Midbrain (tissue), 1 donor: ENCODE measurements around the gene SAFB.
"Not testable (repeated sequence)": the region's sequence is repeated elsewhere in the genome, so short reads cannot be mapped to it uniquely, and the experiment has no call there.

Experiments used
- DNase-seq: peaks from one replicate; lab custom pipeline; 2025; lab: John Stamatoyannopoulos, UW

The SAFB gene

DNA sequence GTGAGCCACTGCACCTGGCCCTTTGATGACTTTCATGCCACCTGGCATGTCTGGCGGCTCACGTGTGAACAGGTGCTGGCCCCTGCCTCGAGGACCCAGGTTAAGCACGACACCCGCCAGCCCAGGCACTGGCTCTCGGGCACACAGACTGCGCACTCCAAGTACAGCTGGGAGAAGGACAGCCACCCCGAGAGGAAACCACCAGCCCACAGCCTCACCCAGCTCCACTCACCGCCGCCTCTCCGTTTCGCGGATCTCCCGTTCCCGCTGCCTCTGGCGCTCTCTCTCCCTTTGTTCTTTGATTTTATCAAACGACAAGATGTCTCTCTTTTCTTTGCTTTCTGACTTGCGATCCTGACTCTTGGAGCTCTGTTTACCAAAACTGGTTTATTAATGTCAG, 27.8 kb upstream of the SAFB start:
- no peak for DNase-seq

- DNase-seq, result no peak
These were observed 27.1 kb upstream of the SAFB start for GRCh38 chr19:5595745-5596144.

DNA sequence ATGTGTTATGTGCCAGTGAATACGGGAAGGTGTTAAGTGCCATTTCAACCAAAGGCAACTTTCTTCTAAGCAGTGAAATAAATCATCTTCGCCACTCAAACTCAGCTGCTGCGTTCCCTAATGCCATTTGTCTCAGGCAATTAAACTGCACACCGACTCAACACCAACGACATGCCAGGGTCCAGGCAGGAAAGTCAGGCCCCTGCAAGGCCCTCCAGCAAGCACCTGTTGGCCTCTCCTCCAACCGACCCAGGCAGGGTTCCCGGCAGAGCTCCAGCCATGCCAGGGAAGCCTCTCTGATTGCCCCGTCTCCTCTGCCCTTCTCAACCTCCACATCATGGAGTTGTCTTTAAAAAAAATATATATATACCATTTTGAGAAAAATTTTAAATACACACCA, 22.1 kb upstream of the SAFB start:
- no peak for DNase-seq

GRCh38 chr19:5603626-5604025, 19.3 kb upstream of the SAFB start:
- DNase-seq, result no peak

- DNase-seq, result no peak
These were observed 17.5 kb upstream of the SAFB start for GRCh38 chr19:5605362-5605761.

- DNase-seq, result no peak
These were observed 15.3 kb upstream of the SAFB start for GRCh38 chr19:5607318-5608275.

DNA sequence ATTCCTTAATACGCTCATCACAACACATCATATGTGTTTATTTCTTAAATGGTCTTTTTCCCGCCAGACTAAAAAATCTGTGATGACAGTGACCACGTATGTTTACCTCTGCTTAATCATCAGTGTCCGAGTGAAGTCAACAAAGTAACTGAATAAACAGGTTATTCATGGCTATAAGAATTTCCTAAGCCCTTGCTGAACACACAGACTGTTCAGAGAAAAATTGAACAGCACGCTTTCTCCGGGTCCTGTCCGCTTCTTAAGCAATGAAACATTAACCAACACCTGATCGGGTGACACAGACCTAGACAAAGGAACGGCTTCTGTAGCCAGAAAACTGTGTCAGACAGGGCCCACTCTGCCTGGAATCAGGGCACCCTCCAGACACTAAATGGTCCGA, 14.6 kb upstream of the SAFB start:
- DNase-seq, result no peak

GRCh38 chr19:5608766-5609165, 14.1 kb upstream of the SAFB start:
- not testable (repeated sequence) for DNase-seq

- no peak for DNase-seq
These were observed 12.9 kb upstream of the SAFB start for GRCh38 chr19:5609881-5610448.

- DNase-seq, result no peak
These were observed 9.7 kb upstream of the SAFB start for GRCh38 chr19:5612891-5613865.

GRCh38 chr19:5615756-5616327, 7.0 kb upstream of the SAFB start:
- no peak for DNase-seq

DNA sequence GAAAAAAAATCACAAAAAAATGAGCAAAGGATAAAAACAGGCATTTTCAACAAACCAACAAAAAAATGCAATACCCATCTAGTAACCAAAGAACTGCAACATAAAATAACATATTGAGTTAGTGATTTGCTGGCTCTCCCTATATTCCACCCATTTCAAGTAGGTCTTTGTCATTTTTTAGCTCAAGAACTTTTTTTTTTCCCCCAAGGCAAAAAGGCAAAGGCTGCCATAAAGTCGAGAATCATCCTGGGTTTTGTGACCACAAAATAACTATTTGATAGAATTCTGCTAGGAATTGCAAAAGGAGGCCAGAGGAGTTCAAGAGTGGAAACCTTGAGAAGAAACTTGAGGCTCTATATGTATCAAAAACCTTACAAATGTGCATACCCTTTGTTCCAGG, 5.8 kb upstream of the SAFB start:
- no peak for DNase-seq

DNA sequence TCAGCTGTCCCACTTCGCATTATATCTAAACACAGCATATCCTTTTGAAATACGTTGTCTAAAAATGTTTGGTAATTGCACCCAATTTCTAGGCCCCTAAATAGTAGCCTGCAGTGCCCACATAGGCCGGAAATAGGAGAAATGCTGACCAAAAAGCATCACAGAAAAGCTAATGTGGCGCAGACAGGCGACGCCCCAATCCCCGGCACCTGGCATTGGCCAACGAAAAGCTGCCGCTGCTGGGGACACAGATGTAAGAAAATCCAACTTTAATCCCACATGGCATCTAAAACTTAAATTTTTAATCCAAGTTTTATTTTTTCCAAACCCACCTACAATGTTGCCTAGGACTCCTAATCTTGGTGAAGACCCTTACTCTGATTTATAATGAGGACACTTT, 4.3 kb upstream of the SAFB start:
- DNase-seq, result no peak

DNA sequence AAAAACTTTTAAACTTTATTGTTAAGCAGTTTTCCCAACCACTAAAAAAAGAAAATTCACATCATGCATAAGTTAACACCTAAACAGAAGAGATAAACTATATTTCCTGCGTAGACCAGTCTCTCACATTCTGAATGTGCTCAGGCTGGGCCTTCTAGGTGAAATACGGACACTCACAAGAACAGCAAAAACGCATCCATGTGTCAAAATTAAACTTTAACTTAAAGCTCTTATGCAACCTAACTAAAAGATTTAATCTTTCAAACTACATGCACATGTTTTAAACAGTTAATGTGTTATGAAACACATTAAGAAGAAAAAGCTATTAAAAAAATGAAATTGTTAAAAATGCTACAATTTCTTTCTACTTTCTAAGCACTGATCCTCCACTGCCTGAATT, 2.9 kb upstream of the SAFB start:
- DNase-seq, result no peak

- peak; percentile 54 for DNase-seq
These were observed 1.5 kb upstream of the SAFB start for GRCh38 chr19:5621311-5621944.

DNA sequence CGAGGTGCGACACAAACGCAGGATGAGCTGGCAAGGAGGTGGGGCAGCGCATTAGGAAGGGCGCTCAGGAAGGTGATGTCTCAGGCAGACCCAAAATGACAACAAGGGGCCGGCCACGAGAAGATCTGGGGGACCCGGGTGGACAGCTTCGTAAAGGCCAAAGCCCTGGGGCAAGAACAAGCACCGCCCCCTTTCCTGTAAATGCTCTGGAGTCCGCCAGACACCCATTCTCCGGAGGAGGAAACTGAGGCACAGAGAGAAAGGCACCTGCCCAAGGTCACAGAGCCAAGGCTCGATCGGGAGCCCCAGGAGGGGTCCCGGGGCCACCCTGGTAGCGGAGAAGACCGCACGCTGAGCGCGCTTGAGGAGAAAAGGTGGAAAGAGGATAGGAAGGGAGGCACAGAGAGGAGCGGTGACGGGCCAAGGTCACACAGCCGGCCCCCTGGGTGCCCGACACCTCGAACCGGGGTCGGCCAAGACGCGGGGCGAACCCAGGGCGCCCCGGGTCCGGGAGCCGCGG, 878 bp upstream of the SAFB start:
- no peak for DNase-seq

- no peak for DNase-seq
These were observed 624 bp downstream of the SAFB start for GRCh38 chr19:5623397-5624017.

DNA sequence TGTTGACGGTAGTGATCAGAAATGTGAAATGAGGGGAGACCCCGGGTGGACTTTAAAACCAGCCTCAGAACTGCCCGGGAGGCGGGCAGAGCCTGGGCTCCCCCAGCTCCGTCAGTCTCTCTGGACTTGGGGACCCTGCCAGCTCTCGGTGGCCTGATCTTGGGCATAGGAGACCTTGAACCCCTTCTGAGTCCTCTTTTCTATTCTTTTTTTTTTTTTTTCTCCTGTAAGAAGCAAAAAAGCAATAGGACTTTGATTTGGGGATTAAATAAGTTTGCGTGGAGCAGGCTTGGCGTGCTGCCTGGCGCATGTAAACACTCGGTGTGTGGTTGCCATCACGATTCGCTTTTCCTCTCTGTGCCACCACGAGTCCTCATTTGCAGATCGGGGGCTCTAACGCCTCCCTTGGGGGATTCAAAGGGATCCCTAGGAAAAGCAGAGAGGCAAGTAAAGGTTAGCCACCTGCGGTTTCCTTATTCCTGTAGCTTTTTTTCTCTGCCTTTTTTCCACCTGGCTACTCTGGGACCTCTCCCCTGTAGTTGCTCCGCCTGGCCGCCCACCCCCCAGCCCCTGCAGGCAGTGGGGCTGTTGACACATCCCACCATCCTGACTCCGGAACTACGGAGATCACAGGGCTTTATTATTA, 1.3 kb downstream of the SAFB start:
- DNase-seq, result peak; percentile 23

- DNase-seq, result no peak
These were observed 1.9 kb downstream of the SAFB start for GRCh38 chr19:5624741-5625278.

DNA sequence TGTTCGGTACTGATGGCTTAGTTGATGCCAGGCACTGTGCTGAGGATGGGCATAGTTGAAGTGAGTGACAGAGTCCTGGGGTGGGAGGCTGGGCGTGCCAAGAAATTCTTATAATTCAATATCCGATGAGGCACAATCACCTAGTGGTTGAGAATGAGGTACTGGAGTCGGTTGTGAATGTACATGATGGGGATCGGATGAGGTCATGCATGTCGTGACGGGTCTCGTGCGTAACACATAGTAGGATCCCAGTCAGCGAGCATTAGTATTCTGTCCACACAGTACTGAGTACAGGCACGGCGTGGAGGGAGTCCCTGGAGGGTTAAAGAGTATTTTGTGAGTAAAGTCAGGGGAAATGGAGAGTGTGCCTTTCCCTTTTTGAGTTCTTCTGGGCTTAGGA, 2.8 kb downstream of the SAFB start:
- no peak for DNase-seq
